ENCODE data around the gene FHOD3. TPM values are rescaled to one million over a fixed set of nuclear protein-coding genes. Genes with fewer than 3 reads are reported as not detected.

Gene FHOD3
- total RNA-seq, 2 donors from 2014 or later, result 19.8 to 24.9 TPM

DNA sequence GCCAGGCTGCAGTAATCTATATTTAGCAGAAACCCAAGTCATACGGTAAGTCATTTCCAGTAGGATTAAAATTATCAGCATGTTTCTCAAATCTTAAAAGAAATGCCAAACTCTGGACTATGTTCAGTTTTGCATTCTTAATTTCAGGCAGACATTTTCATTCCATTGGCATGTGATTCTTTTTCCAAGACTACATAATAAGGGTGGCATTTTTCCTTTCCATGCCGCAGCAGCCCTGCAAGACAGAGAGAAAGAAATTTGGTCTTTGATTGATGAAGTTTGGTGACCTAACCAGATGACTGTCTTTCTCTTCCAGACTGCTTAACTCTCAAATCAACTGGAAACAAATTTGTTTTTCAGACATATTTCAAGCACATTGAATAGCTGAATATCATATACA is 118.1 kb downstream of the FHOD3 start:
- ATAC-seq (ENCODE audit: insufficient number of reproducible peaks, low FRiP score, low read depth), result peak; percentile 67

DNA sequence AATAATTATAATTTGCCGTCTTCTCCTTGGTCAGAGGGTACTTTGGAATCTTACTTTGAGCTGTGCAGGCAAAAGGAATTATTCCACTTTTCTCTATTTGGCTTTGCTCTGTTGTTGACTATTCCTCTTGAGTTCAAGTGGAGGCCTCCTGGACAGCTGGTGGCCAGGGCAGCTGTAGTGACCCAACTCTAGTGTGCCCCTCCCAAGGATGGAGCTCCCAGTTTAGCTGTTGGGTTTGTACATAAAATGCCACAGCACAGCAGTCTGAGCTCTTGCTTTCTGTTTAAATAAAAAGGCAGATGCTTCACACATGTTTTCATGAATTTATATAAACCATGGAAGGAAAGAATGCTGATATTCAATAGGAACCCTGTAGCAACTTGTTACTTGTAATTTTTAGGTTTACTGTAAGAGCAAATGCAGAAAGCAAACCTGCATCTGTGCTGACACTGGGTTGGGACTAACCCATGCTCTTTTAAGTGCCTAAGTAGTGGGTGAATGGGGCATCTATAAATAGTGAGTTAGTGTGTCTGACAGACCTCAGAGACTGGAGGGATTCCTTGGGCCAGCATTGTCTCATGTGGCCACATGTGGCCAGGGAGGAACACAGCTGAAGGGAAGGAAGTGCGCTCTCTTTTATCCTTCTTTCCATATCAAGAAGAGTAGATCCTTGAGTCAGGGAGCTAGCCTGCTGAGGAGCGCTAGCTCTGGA is 121.8 kb downstream of the FHOD3 start:
- Histone ChIP-seq H3K36me3 (no peaks in the 10 kb centered on the region), H3K9me3 (no peaks in the 10 kb centered on the region), H3K27ac (peak overlapping the region; percentile 52 to 79), H3K27me3 (replicated peaks; ENCODE audit: insufficient read depth) (no peaks in the 10 kb centered on the region), H3K4me1 (ENCODE audit: control insufficient read depth in 1 of 2, low read depth in 2 of 2) (peaks cover 41 to 55% of the 10 kb centered on the region in 2 donors), H3K4me3 (no peak overlapping the region)
- ATAC-seq (ENCODE audit: insufficient number of reproducible peaks, low FRiP score, low read depth) (no peak), DNase-seq (ENCODE audit: low spot score) (no peak)
- TF ChIP-seq, protein P1, sequence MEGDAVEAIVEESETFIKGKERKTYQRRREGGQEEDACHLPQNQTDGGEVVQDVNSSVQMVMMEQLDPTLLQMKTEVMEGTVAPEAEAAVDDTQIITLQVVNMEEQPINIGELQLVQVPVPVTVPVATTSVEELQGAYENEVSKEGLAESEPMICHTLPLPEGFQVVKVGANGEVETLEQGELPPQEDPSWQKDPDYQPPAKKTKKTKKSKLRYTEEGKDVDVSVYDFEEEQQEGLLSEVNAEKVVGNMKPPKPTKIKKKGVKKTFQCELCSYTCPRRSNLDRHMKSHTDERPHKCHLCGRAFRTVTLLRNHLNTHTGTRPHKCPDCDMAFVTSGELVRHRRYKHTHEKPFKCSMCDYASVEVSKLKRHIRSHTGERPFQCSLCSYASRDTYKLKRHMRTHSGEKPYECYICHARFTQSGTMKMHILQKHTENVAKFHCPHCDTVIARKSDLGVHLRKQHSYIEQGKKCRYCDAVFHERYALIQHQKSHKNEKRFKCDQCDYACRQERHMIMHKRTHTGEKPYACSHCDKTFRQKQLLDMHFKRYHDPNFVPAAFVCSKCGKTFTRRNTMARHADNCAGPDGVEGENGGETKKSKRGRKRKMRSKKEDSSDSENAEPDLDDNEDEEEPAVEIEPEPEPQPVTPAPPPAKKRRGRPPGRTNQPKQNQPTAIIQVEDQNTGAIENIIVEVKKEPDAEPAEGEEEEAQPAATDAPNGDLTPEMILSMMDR (IDR thresholded peaks at IDR 0.05), result no peak

More for the DNA sequence above, 118.1 kb downstream of the FHOD3 start:
- DNase-seq (ENCODE audit: low spot score), result no peak
- Histone ChIP-seq H3K4me3 (no peak overlapping the region), H3K27ac (peak overlapping the region; percentile 70 to 78), H3K9me3 (no peaks in the 10 kb centered on the region), H3K4me1 (ENCODE audit: control insufficient read depth in 1 of 2, low read depth in 2 of 2) (peaks cover 29 to 39% of the 10 kb centered on the region in 2 donors), H3K36me3 (no peaks in the 10 kb centered on the region), H3K27me3 (replicated peaks; ENCODE audit: insufficient read depth) (no peaks in the 10 kb centered on the region)
- TF ChIP-seq, protein P1 (IDR thresholded peaks at IDR 0.05), result no peak

DNA sequence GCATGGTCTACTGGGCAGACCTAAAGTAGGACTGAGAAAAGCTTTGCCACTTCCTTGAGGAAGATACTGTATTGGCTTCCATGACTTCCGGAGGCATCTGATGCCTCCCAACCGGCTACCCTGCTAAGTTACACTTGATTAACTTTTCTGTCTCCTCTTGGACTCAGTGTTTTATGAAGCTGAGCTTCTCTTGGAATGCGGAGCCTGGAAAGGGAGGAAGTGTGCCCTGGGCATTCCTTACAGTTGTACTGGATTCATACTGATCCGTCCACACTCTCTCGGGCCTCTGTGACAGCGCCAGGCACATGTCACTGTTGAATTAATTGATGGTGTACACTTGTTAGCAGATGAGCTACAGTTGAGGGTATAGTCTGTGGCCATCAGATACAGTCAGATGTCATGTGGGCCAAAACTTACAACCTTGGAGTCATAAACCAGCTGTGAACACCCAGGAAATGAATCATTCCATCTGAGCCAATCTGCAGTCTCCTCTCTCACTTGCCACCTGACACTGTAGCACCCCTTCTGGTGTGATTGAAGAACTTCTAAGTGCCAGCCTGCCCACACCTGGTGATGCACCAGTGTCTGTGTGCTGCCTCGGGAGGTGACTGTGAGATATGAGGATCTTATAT is 122.5 kb downstream of the FHOD3 start:
- TF ChIP-seq, protein P1 (IDR thresholded peaks at IDR 0.05), result no peak
- Histone ChIP-seq H3K9me3 (no peaks in the 10 kb centered on the region), H3K36me3 (no peaks in the 10 kb centered on the region), H3K4me1 (ENCODE audit: control insufficient read depth in 1 of 2, low read depth in 2 of 2) (peaks cover 36 to 48% of the 10 kb centered on the region in 2 donors), H3K4me3 (no peak overlapping the region), H3K27ac (peak overlapping the region; percentile 52 to 79), H3K27me3 (replicated peaks; ENCODE audit: insufficient read depth) (no peaks in the 10 kb centered on the region)
- DNase-seq (ENCODE audit: low spot score), result no peak
- ATAC-seq (ENCODE audit: insufficient number of reproducible peaks, low FRiP score, low read depth), result no peak

DNA sequence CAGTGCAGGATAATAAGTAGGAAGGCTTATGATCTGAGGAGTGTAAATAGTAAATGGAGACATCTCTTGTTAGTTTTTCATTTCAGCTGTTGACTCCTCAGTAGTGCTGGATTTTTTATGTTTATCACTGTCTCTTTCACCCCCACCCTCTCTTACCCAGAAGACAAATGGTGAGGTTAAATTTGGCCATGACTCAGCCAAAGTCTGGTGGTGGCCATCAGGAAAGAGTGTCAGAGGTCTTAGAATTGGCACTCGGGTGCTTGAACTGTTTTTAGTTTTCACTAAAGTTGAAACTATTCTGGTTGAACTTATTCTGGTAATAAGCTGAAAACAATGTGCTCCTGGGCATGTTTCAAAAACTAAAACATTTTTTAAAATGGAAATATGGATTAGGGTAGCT is 123.3 kb downstream of the FHOD3 start:
- TF ChIP-seq, protein P1 (IDR thresholded peaks at IDR 0.05), result no peak
- Histone ChIP-seq H3K36me3 (no peaks in the 10 kb centered on the region), H3K4me1 (ENCODE audit: control insufficient read depth in 1 of 2, low read depth in 2 of 2) (peaks cover 32 to 43% of the 10 kb centered on the region in 2 donors), H3K27me3 (replicated peaks; ENCODE audit: insufficient read depth) (no peaks in the 10 kb centered on the region), H3K27ac (peak overlapping the region; percentile 52 to 79), H3K4me3 (no peak overlapping the region), H3K9me3 (no peaks in the 10 kb centered on the region)
- DNase-seq (ENCODE audit: low spot score), result no peak
- peak; percentile 38 for ATAC-seq (ENCODE audit: insufficient number of reproducible peaks, low FRiP score, low read depth)

DNA sequence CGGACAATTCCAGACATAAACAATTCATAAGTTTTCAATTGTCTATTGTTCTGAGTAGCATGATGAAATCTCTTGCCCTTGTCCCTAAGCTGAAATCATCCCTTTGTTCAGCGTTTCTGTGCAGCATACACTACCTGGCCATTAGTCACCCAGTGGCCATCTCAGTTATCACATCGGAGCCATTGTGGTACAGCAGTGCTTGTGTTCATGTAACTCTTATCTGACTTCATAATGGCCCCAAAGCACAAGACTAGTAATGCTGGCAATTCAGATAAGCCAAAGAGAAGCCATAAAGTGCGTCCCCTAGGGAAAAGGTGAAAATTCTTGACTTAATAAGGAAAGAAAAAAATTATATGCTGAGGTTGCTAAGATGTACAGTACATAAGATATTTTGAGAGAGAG is 127.2 kb downstream of the FHOD3 start:
- ATAC-seq (ENCODE audit: insufficient number of reproducible peaks, low FRiP score, low read depth), result no peak
- Histone ChIP-seq H3K27me3 (replicated peaks; ENCODE audit: insufficient read depth) (no peaks in the 10 kb centered on the region), H3K36me3 (no peaks in the 10 kb centered on the region), H3K4me1 (ENCODE audit: control insufficient read depth in 1 of 2, low read depth in 2 of 2) (peaks cover 21 to 32% of the 10 kb centered on the region in 2 donors), H3K9me3 (no peaks in the 10 kb centered on the region), H3K4me3 (no peak overlapping the region), H3K27ac (no peak overlapping the region)
- TF ChIP-seq, protein P1 (IDR thresholded peaks at IDR 0.05), result no peak
- no peak for DNase-seq (ENCODE audit: low spot score)
